Activated CD4-positive, alpha-beta T cell treated with anti-CD3 and anti-CD28 coated beads, Interleukin-2, amount 10 ng/mL, durations not matched to agents 7 days and 5 days (primary cell): ENCODE results near the gene SEMA4G. TPM values are rescaled to one million over a fixed set of nuclear protein-coding genes. Genes with fewer than 3 reads are reported as not detected.

ENCODE experiments used
- CTCF ChIA-PET: fragments of 350-600 bp; sonication (Branson Sonifier 250); formaldehyde crosslinking; loops from one replicate; lab custom pipeline; 2021; ENCODE audit warnings: antibody characterized with exemption; lab: Charles Lee
- POLR2A ChIA-PET: fragments of 350-600 bp; sonication (Branson Sonifier 250); formaldehyde crosslinking; loops from one replicate; lab custom pipeline; 2021; ENCODE audit warnings: antibody characterized with exemption; lab: Charles Lee
- DNase-seq: peaks from one replicate; pipeline ENCODE4 v3.0.0-alpha.2; 2020
- H3K27ac Mint-ChIP-seq: one replicate; pipeline ENCODE4 v1.8.0; 2021; ENCODE audit warnings: mild to moderate bottlenecking, moderate library complexity, mixed read lengths
- H3K27me3 Mint-ChIP-seq: one replicate; pipeline ENCODE4 v1.8.0; 2021; ENCODE audit warnings: mixed read lengths
- H3K36me3 Mint-ChIP-seq: one replicate; pipeline ENCODE4 v1.8.0; 2021; ENCODE audit warnings: low read depth, mixed read lengths
- H3K4me1 Mint-ChIP-seq: one replicate; pipeline ENCODE4 v1.8.0; 2021; ENCODE audit warnings: mixed read lengths
- H3K4me3 Mint-ChIP-seq: one replicate; pipeline ENCODE4 v1.8.0; 2021; ENCODE audit warnings: mild to moderate bottlenecking, moderate library complexity, mixed read lengths
- H3K9me3 Mint-ChIP-seq: one replicate; pipeline ENCODE4 v1.8.0; 2021; ENCODE audit warnings: mixed read lengths
- total RNA-seq, 2 experiments: library from RNA; stranded (reverse); gene quantifications; one replicate each; pipeline ENCODE4 v1.2.3, GENCODE V29; 2021

SEMA4G gene
- total RNA-seq, 2 experiments from 2014 or later, result 1.1 to 1.6 TPM

GRCh38 chr10:100983868-100984671 is 14.8 kb downstream of the SEMA4G start:
- DNase-seq, result no peak
- Mint-ChIP-seq H3K36me3 (peaks cover 7% of the 10 kb centered on the region), H3K4me1 (peaks cover 36% of the 10 kb centered on the region), H3K9me3 (no peaks in the 10 kb centered on the region), H3K27ac (no peak overlapping the region), H3K4me3 (no peak overlapping the region), H3K27me3 (no peaks in the 10 kb centered on the region)
- POLR2A ChIA-PET, result no interaction called here
- CTCF ChIA-PET, result interaction anchor here (1.0 to 2.1 kb wide), 3 partner anchors 13 to 56 kb away, joined by 3 to 6 read pairs (median 4); no protein-coding TSS in a partner anchor

- CTCF ChIA-PET, result interaction anchor here (1.0 to 1.1 kb wide), 2 partner anchors 13 to 56 kb away, joined by 3 to 4 read pairs; no protein-coding TSS in a partner anchor
Measured at GRCh38 chr10:100984672-100985177, 15.4 kb downstream of the SEMA4G start.

GRCh38 chr10:100985336-100985735 is 16.0 kb downstream of the SEMA4G start:
- POLR2A ChIA-PET, result no interaction called here

More at GRCh38 chr10:100984672-100985177, 15.4 kb downstream of the SEMA4G start:
- H3K36me3 Mint-ChIP-seq, result peaks cover 9% of the 10 kb centered on the region
- H3K4me1 Mint-ChIP-seq, result peaks cover 37% of the 10 kb centered on the region
- H3K9me3 Mint-ChIP-seq, result no peaks in the 10 kb centered on the region
- no peak overlapping the region for H3K27ac Mint-ChIP-seq
- POLR2A ChIA-PET, result no interaction called here
- H3K4me3 Mint-ChIP-seq, result no peak overlapping the region
- H3K27me3 Mint-ChIP-seq, result no peaks in the 10 kb centered on the region
- DNase-seq, result no peak

GRCh38 chr10:100986623-100986951 is 17.3 kb downstream of the SEMA4G start:
- Mint-ChIP-seq H3K9me3 (no peaks in the 10 kb centered on the region), H3K36me3 (peaks cover 22% of the 10 kb centered on the region), H3K4me1 (peaks cover 42% of the 10 kb centered on the region), H3K27ac (no peak overlapping the region), H3K27me3 (no peaks in the 10 kb centered on the region), H3K4me3 (peak overlapping the region; percentile 89)
- CTCF ChIA-PET, result interaction anchor here (1.1 to 1.3 kb wide), 2 partner anchors 16 to 28 kb away, joined by 3 to 6 read pairs; no protein-coding TSS in a partner anchor
- no peak for DNase-seq
- POLR2A ChIA-PET, result no interaction called here

More at GRCh38 chr10:100985336-100985735, 16.0 kb downstream of the SEMA4G start:
- Mint-ChIP-seq H3K9me3 (no peaks in the 10 kb centered on the region), H3K4me1 (peaks cover 38% of the 10 kb centered on the region), H3K27me3 (no peaks in the 10 kb centered on the region), H3K27ac (no peak overlapping the region), H3K4me3 (no peak overlapping the region), H3K36me3 (peaks cover 10% of the 10 kb centered on the region)
- DNase-seq, result no peak
- CTCF ChIA-PET, result interaction anchor here (0.9 to 1.1 kb wide), 3 partner anchors 13 to 55 kb away, joined by 3 to 4 read pairs (median 3); partner anchors contain the start of gene LZTS2

GRCh38 chr10:100986952-100987684 is 17.8 kb downstream of the SEMA4G start, which contains the start of the genes MRPL43 and TWNK:
MRPL43 (minus strand) TSS chr10:100987497; CDS start chr10:100987443, 54 bp downstream.
TWNK (plus strand) TSS chr10:100987543; CDS start chr10:100988211, 668 bp downstream.
- peak within 1 kb of the TSS; percentile 89 for H3K4me3 Mint-ChIP-seq
- no peaks in the 10 kb centered on the region for H3K27me3 Mint-ChIP-seq
- POLR2A ChIA-PET, result no interaction called here

GRCh38 chr10:100987685-100988049 is 18.4 kb downstream of the SEMA4G start:
- POLR2A ChIA-PET, result no interaction called here
- peak overlapping the region; percentile 89 for H3K4me3 Mint-ChIP-seq
- peaks cover 23% of the 10 kb centered on the region for H3K36me3 Mint-ChIP-seq
- H3K9me3 Mint-ChIP-seq, result no peaks in the 10 kb centered on the region
- no peak for DNase-seq
- peak overlapping the region; percentile 83 for H3K27ac Mint-ChIP-seq
- H3K27me3 Mint-ChIP-seq, result no peaks in the 10 kb centered on the region
- H3K4me1 Mint-ChIP-seq, result peaks cover 42% of the 10 kb centered on the region
- CTCF ChIA-PET, result interaction anchor here (0.6 to 1.9 kb wide), 4 partner anchors 10 to 33 kb away, joined by 3 to 14 read pairs (median 6); no protein-coding TSS in a partner anchor

More at GRCh38 chr10:100986952-100987684, 17.8 kb downstream of the SEMA4G start, which contains the start of the genes MRPL43 and TWNK:
- Mint-ChIP-seq H3K36me3 (peaks cover 22% of the 10 kb centered on the region), H3K27ac (peak within 1 kb of the TSS; percentile 83), H3K4me1 (peaks cover 42% of the 10 kb centered on the region), H3K9me3 (no peaks in the 10 kb centered on the region)
- CTCF ChIA-PET, result interaction anchor here (0.6 to 1.3 kb wide), 3 partner anchors 16 to 32 kb away, joined by 3 to 6 read pairs (median 5); no protein-coding TSS in a partner anchor
- peak; percentile 90 for DNase-seq

- Mint-ChIP-seq H3K36me3 (peaks cover 23% of the 10 kb centered on the region), H3K27ac (peak overlapping the region; percentile 83), H3K4me1 (peaks cover 42% of the 10 kb centered on the region), H3K4me3 (peak overlapping the region; percentile 89), H3K9me3 (no peaks in the 10 kb centered on the region), H3K27me3 (no peaks in the 10 kb centered on the region)
- ChIA-PET CTCF (interaction anchor here (1.6 to 1.9 kb wide), 2 partner anchors 9 to 21 kb away, joined by 3 to 14 read pairs; no protein-coding TSS in a partner anchor), POLR2A (no interaction called here)
- DNase-seq, result no peak
Measured at GRCh38 chr10:100988166-100988565, 18.9 kb downstream of the SEMA4G start.

- H3K4me1 Mint-ChIP-seq, result peaks cover 42% of the 10 kb centered on the region
- CTCF ChIA-PET, result interaction anchor here (1.6 to 1.9 kb wide), 2 partner anchors 8 to 22 kb away, joined by 3 to 14 read pairs; no protein-coding TSS in a partner anchor
Measured at GRCh38 chr10:100989088-100989487, 19.8 kb downstream of the SEMA4G start.

GRCh38 chr10:100993986-100994708 is 24.8 kb downstream of the SEMA4G start:
- no peak overlapping the region for H3K4me3 Mint-ChIP-seq
- no peak for DNase-seq
- ChIA-PET CTCF (interaction anchor here (0.8 kb wide), 1 partner anchor 82 kb away, joined by 3 read pairs; the partner anchor contains the start of gene SLF2), POLR2A (no interaction called here)
- H3K27me3 Mint-ChIP-seq, result no peaks in the 10 kb centered on the region
- peaks cover 29% of the 10 kb centered on the region for H3K4me1 Mint-ChIP-seq
- peak overlapping the region; percentile 66 for H3K27ac Mint-ChIP-seq
- peaks cover 16% of the 10 kb centered on the region for H3K36me3 Mint-ChIP-seq
- no peaks in the 10 kb centered on the region for H3K9me3 Mint-ChIP-seq

More at GRCh38 chr10:100989088-100989487, 19.8 kb downstream of the SEMA4G start:
- POLR2A ChIA-PET, result no interaction called here
- Mint-ChIP-seq H3K36me3 (peaks cover 23% of the 10 kb centered on the region), H3K9me3 (no peaks in the 10 kb centered on the region), H3K4me3 (no peak overlapping the region), H3K27ac (no peak overlapping the region), H3K27me3 (no peaks in the 10 kb centered on the region)
- DNase-seq, result no peak

GRCh38 chr10:100995181-100995580 is 25.9 kb downstream of the SEMA4G start:
- CTCF ChIA-PET, result interaction anchor here (1.5 to 12.7 kb wide), 2 partner anchors 21 to 32 kb away, joined by 3 to 111 read pairs; no protein-coding TSS in a partner anchor
- peaks cover 14% of the 10 kb centered on the region for H3K36me3 Mint-ChIP-seq
- H3K4me1 Mint-ChIP-seq, result peaks cover 28% of the 10 kb centered on the region
- H3K4me3 Mint-ChIP-seq, result no peak overlapping the region
- H3K9me3 Mint-ChIP-seq, result no peaks in the 10 kb centered on the region
- DNase-seq, result no peak
- no peak overlapping the region for H3K27ac Mint-ChIP-seq
- no peaks in the 10 kb centered on the region for H3K27me3 Mint-ChIP-seq
- POLR2A ChIA-PET, result no interaction called here

GRCh38 chr10:100996678-100997359 is 27.5 kb downstream of the SEMA4G start:
- Mint-ChIP-seq H3K4me3 (peak overlapping the region; percentile 80), H3K9me3 (no peaks in the 10 kb centered on the region), H3K27ac (peak overlapping the region; percentile 95), H3K36me3 (peaks cover 3% of the 10 kb centered on the region), H3K27me3 (peaks cover 2% of the 10 kb centered on the region), H3K4me1 (peaks cover 27% of the 10 kb centered on the region)
- CTCF ChIA-PET, result interaction anchor here (0.8 to 12.7 kb wide), 13 partner anchors 8 to 64 kb away, joined by 3 to 111 read pairs (median 5); partner anchors contain the start of genes KAZALD1, PDZD7 and SFXN3
- peak; percentile 43 for DNase-seq
- POLR2A ChIA-PET, result no interaction called here
